ENCODE data around the gene NRXN3.

DNA sequence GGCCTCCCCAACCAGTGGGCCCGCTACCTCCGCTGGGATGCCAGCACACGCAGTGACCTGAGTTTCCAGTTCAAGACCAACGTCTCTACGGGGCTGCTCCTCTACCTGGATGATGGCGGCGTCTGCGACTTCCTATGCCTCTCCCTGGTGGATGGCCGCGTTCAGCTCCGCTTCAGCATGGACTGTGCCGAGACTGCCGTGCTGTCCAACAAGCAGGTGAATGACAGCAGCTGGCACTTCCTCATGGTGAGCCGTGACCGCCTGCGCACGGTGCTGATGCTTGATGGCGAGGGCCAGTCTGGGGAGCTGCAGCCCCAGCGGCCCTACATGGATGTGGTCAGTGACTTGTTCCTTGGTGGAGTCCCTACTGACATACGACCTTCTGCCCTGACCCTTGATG, 73.0 kb downstream of the NRXN3 start:
- no peak for TF ChIP-seq CTCF (IDR thresholded peaks at IDR 0.05; ENCODE audit: poor library complexity)
- TF ChIP-seq EZH2phosphoT487 (IDR thresholded peaks at IDR 0.05; ENCODE audit: low read depth, severe bottlenecking, unreplicated experiment): no peak
